ENCODE results near the gene PPP1R37. TPM values are rescaled to one million over a fixed set of nuclear protein-coding genes. Genes with fewer than 3 reads are reported as not detected.
A peak's percentile ranks its signal among the peaks of the same experiment; 100 is the strongest.

PPP1R37 gene
- total RNA-seq, 1 experiment from 2014 or later = 108 TPM

- no peak for DNase-seq (ENCODE audit: low spot score)
Measured at GRCh38 chr19:45152504-45153338, 59.7 kb downstream of the PPP1R37 start.

- DNase-seq (ENCODE audit: low spot score) = peak; percentile 52
Measured at GRCh38 chr19:45153339-45154063, 60.5 kb downstream of the PPP1R37 start.

- DNase-seq (ENCODE audit: low spot score) = peak; percentile 83
Measured at GRCh38 chr19:45154064-45154827, 61.3 kb downstream of the PPP1R37 start.

DNA sequence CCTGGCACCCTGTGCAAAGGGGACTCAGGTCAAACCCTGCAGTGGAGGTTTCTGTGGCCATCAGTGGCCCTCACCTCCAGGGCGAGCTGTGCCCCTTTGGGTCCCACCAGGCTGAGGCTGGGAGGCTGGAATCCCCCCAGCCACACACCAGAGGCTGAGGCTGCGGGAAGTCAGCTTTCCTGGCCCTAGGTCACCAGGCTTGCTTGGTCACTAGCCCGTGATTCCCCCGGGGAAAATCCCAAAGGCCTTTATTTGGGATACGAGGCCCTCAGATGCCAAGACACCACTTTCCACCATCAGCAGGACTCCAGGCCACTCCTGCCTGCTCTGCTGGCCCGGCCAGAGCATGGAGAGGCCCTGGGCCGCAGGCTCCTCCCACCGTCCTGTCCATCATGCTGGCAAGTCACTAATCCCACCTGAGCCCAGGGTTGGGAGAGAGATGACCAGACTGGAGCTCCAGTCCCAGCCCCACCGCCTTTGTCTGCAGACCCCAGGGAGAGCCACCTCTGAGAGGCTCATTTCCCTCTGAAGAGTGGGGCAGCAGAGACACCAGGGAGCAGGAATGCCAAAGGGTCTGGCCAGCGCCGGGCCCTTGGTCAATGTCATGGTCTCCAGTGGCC is 63.1 kb downstream of the PPP1R37 start:
- no peak for DNase-seq (ENCODE audit: low spot score)

- peak; percentile 81 for DNase-seq (ENCODE audit: low spot score)
Measured at GRCh38 chr19:45156751-45157150, 63.8 kb downstream of the PPP1R37 start.

DNA sequence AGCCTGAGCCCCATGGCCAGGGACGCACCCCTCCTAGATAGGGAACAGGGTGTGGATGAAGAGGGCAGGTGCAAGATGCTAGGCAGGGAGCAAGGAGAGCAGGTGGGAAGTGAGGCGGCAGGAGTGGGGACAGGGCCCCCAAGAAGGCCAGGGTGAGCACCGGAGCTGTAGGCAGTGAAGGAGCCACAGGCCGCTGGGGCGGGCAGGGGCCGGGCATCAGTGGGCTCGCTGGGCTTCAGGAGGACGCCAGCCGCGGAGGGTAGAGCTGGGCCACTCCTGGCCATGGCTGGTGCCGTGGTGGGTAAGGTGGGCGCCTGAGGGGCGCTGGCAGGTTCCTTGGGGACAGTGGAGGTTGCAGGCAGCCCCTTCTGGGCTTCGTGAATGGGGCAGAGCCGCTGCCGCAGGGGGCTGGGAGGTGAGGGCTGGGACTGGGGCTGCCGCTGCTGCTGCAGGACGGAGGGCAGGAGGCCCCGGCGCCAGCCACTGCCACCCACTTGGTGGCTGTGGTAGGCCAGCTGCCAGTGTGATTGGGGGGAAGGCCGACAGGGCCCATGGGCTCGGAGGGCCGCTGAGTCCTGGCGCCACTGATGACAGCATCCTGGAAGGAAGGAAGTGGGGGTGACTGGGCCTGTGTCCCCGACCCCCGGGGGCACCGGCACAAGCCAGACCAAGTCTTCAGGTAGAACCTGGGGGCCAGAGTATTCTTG is 65.7 kb downstream of the PPP1R37 start:
- DNase-seq (ENCODE audit: low spot score) = no peak

- no peak for DNase-seq (ENCODE audit: low spot score)
Measured at GRCh38 chr19:45159210-45159970, 66.4 kb downstream of the PPP1R37 start.

GRCh38 chr19:45159971-45160324 is 67.0 kb downstream of the PPP1R37 start:
- DNase-seq (ENCODE audit: low spot score) = no peak

DNA sequence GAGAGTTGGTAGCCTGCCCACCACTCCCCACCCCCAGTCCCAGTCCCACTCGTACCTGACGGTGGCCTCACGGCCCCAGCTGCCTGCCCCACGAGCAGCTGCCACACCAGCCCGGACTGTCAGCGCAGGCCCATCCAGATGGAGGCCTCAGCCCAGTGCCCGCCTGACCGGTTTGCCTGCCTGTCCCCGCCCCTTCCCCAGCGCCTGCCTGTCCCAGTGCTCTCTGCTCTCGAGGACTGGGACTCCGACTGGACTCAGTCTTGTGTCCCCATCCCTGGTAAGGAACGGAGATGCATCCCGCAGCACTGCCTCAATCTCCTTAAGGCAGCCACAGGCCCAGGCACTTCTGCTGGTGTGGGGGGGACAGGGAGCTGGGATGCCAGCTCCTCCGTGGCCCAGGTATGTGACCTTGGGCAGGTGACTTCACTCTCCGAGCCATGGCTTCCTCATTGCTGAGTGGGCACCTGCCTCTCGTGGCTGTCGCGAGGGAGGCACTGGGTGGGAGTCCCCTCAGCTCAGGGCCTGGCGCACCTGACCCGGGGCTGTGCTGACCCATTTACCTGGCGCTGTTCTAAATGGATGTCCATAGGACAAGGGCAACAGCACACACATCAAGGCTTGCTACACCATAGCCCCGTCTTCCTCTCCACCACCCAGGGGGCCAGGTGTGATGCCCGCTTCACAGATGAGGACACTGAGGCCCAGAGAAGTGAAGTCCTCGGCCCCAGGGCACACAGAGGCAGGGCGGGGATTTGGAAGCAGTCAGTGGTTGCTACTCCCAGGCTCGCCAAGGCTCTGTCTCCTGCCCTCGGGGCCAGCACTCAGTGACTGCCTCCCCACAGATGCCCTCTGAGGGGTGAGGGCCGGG is 68.1 kb downstream of the PPP1R37 start, which contains the start of gene NKPD1:
TSS of gene NKPD1 (minus strand) at position 113 of the 868 bp plus-strand sequence. CDS start 832 bp downstream, outside the sequence.
- peak; percentile 93 for DNase-seq (ENCODE audit: low spot score)

DNA sequence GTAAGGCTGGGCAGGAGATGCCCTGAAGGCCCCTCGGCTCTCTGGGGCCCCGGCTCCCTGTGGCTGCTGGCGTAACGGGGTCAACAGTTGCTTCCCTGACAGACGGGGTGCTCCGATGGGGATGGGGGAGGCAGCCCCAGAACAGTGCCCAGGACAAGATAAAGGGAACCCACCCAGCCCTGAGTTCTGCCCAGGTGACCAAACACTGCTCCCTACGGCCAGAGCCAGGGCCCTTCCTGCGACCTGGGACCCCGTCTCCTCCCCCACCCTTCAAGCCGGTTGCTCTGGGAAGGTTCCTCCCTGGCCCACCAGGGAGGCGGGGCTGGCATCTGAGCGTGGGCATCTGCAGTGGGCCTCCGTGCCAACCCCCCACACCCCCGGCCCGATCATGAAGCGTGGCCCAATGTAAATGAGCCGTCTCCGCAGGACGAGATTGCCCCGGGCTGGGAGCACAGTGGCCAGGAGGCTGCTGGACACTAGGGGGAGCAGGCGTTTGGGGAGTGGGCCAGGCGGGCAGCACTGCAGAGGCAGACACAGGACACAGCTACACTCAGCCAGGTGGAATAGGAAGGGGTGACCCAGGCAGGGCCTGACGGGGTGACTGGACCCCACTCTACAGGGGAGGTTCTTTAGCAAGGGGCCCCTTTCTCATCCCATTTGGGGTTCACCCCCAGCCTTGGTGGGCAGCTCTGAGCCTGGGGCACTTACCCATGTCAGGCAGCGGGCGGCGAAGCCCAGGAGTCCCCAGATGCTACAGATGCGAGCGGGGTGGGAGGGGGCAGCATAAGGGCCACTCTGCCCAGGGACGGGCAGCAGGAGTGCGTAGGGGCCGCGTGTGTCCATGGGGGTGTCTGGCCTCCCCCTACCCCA is 69.0 kb downstream of the PPP1R37 start:
- DNase-seq (ENCODE audit: low spot score) = peak; percentile 73

- no peak for DNase-seq (ENCODE audit: low spot score)
Measured at GRCh38 chr19:45162608-45163143, 69.7 kb downstream of the PPP1R37 start.

DNA sequence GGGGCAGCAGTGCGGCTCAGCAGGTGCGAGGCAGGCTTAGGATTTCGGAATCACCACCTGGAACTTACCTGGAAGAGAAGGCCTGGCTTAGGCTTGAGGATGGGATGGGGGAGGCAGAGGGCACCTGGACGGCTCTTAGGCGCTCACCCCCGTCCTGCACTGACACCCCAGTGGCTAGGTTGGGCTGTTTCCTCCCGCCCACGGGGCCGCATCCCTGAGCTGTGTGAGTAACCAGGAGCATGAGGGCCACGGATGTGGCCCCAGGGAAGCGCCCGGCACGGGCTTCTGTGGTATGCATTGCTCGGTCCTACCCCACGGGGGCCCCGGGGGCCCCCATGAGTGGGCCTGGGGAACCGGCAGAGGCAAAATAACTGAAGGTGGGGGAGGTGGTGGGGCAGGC is 70.2 kb downstream of the PPP1R37 start:
- no peak for DNase-seq (ENCODE audit: low spot score)

DNA sequence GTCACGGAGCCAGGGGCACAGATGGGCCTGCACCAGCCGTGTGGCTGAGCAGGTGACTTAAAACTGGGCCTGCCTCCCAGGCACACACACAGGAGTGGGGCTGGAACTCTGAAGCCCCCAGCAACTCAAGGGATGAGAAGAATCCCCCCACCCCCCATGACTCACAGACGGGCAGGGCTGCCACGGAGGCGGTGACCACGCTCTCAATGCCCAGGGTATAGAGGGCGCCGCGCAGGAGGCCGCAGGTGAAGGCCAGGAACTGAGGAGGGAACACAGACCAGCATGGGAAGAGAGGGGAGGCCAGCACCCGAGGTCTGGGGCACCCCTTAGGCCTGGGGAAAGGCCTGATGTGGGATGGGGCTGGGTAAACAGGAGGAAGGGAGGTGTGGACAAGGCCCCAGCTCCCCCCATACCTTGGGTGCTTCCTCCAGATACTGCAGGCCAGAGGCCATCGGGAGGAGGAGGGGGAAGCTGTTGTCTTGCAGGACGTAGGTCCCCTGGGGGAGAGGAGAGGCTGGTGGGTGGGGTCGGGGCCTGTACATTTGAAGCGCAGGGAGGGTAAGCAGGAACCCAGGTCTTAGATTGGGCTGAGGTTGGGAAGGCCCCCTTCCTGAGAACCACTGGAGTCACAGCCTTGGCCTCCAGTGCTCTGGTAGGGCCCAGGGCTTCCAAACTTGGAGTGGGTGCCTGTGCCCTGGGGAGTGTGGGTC is 70.9 kb downstream of the PPP1R37 start:
- no peak for DNase-seq (ENCODE audit: low spot score)

DNA sequence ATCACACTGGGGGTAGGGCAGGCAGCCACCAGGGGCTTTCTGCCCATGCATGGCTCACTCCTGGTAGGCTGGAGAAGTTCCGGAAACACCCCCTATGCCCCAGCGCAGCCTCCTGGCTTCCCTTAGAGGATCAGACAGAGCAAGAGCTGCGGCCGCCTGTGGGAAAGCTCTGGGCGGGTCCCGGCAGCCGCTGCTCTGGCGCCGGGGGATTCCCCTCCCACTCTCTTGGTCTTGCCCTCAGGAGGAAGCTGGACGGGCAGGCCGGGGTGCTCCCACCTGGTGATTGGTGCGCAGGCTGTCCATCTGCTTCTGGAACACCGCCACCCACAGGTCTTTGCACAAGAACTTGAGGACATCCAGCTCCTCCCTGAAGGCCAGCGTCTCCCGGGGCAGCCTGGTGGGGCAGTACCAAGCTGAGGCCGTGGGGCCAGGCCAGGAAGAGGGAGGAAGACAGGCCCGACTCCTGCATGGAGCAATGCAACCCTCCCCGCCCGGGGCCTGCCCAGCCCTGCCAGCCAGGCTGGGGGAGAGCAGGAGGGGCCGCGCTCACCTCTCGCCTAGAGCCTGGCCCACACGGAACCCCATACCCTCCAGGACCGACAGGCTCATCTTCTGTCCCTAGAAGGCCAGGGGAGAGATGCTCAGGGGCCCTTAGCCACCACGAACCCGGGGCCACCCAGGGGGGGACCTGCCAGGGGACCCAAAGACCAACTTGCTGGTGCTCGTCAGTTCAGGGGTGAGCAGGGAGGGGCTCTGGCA is 71.8 kb downstream of the PPP1R37 start:
- DNase-seq (ENCODE audit: low spot score) = peak; percentile 85

GRCh38 chr19:45166723-45167252 is 73.8 kb downstream of the PPP1R37 start:
- DNase-seq (ENCODE audit: low spot score) = peak; percentile 60

GRCh38 chr19:45168767-45169351 is 75.9 kb downstream of the PPP1R37 start:
- DNase-seq (ENCODE audit: low spot score) = peak; percentile 79
